GM21529 (cell line): Measurements from ENCODE around the gene CAMKMT.
"Not testable (repeated sequence)": the region's sequence is repeated elsewhere in the genome, so short reads cannot be mapped to it uniquely, and the experiment has no call there.

Experiments
- ATAC-seq: cut with Tn5 transposase; IDR thresholded peaks from one replicate; pipeline ENCODE4 v1.9.1; 2021; ENCODE audit not compliant: unreplicated experiment

The CAMKMT gene

GRCh38 chr2:44580875-44581515 lies 219.2 kb downstream of the CAMKMT start:
- ATAC-seq = no peak

GRCh38 chr2:44582363-44583008 lies 220.7 kb downstream of the CAMKMT start:
- no peak for ATAC-seq

- not testable (repeated sequence) for ATAC-seq
These were observed 233.9 kb downstream of the CAMKMT start for GRCh38 chr2:44595615-44596014.

GRCh38 chr2:44596537-44597320 lies 235.0 kb downstream of the CAMKMT start:
- no peak for ATAC-seq

GRCh38 chr2:44598330-44599119 lies 236.8 kb downstream of the CAMKMT start:
- ATAC-seq = no peak

GRCh38 chr2:44599130-44599529 lies 237.4 kb downstream of the CAMKMT start:
- ATAC-seq = no peak

- ATAC-seq = no peak
These were observed 240.7 kb downstream of the CAMKMT start for GRCh38 chr2:44602446-44602845.

- no peak for ATAC-seq
These were observed 243.8 kb downstream of the CAMKMT start for GRCh38 chr2:44605511-44605910.

GRCh38 chr2:44612276-44612675 lies 250.5 kb downstream of the CAMKMT start:
- no peak for ATAC-seq

- ATAC-seq = no peak
These were observed 253.2 kb downstream of the CAMKMT start for GRCh38 chr2:44614940-44615339.

- no peak for ATAC-seq
These were observed 254.3 kb downstream of the CAMKMT start for GRCh38 chr2:44615950-44616518.

- peak; percentile 79 for ATAC-seq
These were observed 255.0 kb downstream of the CAMKMT start for GRCh38 chr2:44616667-44617155.

- ATAC-seq = no peak
These were observed 256.7 kb downstream of the CAMKMT start for GRCh38 chr2:44618251-44619023.

GRCh38 chr2:44620189-44620990 lies 258.6 kb downstream of the CAMKMT start:
- no peak for ATAC-seq

GRCh38 chr2:44623622-44624351 lies 262.0 kb downstream of the CAMKMT start:
- no peak for ATAC-seq

- no peak for ATAC-seq
These were observed 266.6 kb downstream of the CAMKMT start for GRCh38 chr2:44628297-44628696.

GRCh38 chr2:44632931-44633689 lies 271.4 kb downstream of the CAMKMT start:
- no peak for ATAC-seq

GRCh38 chr2:44635725-44636124 lies 274.0 kb downstream of the CAMKMT start:
- ATAC-seq = no peak
